Retinal pigment epithelial cell (primary cell): ENCODE data around the gene OSBPL10.

Experiments used
- DNase-seq: peaks from one replicate; pipeline ENCODE4 v3.0.0-alpha.2; 2010; ENCODE audit warnings: low read depth
- H3K4me3 ChIP-seq: 2 replicates; pipeline ENCODE4 v1.5.1; 2011; ENCODE audit warnings: mild to moderate bottlenecking, low read length, control low read depth, moderate library complexity
- TF ChIP-seq, protein P1 (sequence below): conservative IDR thresholded peaks from 2 replicates; pipeline ENCODE4 v1.5.1; 2011; ENCODE audit warnings: low read depth, low read length, control low read depth, inconsistent platforms

The OSBPL10 gene

GRCh38 chr3:31714495-31715280 is 266.4 kb downstream of the OSBPL10 start:
- no peak overlapping the region for H3K4me3 ChIP-seq
- DNase-seq: no peak
- TF ChIP-seq, protein P1, sequence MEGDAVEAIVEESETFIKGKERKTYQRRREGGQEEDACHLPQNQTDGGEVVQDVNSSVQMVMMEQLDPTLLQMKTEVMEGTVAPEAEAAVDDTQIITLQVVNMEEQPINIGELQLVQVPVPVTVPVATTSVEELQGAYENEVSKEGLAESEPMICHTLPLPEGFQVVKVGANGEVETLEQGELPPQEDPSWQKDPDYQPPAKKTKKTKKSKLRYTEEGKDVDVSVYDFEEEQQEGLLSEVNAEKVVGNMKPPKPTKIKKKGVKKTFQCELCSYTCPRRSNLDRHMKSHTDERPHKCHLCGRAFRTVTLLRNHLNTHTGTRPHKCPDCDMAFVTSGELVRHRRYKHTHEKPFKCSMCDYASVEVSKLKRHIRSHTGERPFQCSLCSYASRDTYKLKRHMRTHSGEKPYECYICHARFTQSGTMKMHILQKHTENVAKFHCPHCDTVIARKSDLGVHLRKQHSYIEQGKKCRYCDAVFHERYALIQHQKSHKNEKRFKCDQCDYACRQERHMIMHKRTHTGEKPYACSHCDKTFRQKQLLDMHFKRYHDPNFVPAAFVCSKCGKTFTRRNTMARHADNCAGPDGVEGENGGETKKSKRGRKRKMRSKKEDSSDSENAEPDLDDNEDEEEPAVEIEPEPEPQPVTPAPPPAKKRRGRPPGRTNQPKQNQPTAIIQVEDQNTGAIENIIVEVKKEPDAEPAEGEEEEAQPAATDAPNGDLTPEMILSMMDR: no peak

GRCh38 chr3:31713816-31714215 is 267.2 kb downstream of the OSBPL10 start:
- no peak overlapping the region for H3K4me3 ChIP-seq
- DNase-seq: no peak
- TF ChIP-seq, protein P1: no peak

DNA sequence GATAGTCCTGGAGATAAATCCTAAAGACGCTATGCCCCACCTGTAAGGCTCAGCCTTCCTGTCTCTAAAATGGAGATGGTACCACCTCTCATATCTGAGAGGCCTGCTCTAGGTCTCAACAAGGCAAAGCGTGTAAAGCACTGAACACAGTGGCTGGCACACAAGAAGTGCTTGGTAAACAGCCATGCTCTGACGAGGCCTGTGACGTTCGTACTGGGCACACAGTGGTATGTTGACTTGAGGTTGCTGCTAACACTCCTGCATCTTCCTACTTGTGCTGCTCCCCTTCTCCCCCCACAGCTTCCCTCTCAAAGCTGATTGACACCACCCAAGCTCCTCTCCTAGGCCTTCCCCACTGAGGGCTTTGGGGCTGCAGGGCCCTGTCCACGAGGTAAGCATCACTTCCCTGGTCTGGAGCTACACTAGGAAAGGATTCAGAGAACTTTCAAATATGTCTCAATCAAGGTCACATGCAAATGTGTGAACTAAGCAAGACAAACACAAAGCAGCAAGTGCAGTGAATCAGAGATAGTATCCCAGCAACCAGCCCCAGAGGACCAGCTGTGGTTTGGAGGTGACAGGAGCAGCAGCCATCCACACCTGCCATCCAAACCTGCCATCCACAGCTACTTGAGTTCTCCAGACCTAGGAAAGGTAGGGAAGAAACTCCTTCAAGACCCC is 270.8 kb downstream of the OSBPL10 start:
- H3K4me3 ChIP-seq: no peak overlapping the region
- TF ChIP-seq, protein P1: no peak
- DNase-seq: no peak

DNA sequence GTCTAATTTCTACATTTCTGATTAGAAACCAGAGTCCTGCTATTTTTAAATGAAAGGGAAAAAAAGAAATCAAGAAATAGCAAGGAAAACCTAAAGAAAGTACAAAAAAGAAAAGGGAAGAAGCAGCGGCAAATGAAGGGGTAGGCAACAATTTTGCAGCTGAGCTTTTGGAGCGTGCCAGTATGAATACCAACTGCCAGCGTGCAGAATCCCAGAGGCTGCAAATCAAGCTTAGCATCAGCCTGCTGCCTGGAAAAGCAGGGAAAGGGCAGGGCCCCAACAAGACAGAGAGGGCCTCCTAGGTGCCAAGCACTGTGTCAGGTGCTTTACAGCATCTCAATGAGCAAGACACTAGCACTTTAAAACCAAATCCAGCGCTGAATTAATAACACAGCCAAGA is 271.5 kb downstream of the OSBPL10 start:
- TF ChIP-seq, protein P1: no peak
- DNase-seq: no peak
- H3K4me3 ChIP-seq: no peak overlapping the region

- TF ChIP-seq, protein P1: no peak
- no peak for DNase-seq
- H3K4me3 ChIP-seq: no peak overlapping the region
Measured at GRCh38 chr3:31709005-31709404, 272.1 kb downstream of the OSBPL10 start.

DNA sequence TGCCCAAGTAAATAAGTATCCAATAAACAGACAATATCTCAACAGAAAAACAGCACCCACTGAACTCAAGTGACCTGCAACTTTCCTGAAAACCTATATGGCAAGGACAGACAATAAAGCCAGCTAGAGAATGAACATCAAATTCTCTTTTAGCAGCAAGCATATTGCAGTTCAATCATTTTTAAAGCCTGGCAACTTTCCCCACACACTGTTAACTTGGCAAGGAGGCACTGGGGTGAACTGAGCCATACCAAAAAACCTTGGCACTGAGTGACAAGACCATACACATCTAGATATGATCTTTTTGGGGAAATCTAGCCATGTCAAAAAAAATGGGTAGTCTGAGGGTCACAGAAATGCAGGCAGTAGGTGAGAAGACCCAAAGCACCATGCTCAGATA is 273.8 kb downstream of the OSBPL10 start:
- TF ChIP-seq, protein P1: no peak
- H3K4me3 ChIP-seq: no peak overlapping the region
- no peak for DNase-seq

DNA sequence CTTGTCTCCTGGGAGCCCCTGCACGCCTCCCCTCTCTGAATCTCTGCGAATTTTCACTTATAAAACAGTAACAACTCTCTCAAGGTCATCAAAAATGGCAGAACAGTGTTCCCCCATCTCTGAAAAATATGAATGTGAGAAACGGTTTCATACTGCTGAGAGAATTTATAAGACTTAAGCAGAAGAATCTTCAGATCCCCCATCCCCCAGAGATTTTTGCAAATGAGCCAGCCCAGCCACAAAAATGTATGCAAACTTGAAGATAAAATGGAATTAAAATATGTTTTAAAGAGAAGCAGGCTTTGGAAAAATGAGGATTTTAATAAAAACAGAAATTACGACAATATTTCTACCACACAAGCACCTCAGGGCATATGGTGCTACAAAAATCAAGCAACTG is 275.3 kb downstream of the OSBPL10 start:
- TF ChIP-seq, protein P1: no peak
- no peak for DNase-seq

More for the DNA sequence above, 275.3 kb downstream of the OSBPL10 start:
- H3K4me3 ChIP-seq: no peak overlapping the region
